Muscle layer of colon (tissue), 2 donors: ENCODE measurements around the gene FCER2.
"Not testable (repeated sequence)": the region's sequence is repeated elsewhere in the genome, so short reads cannot be mapped to it uniquely, and the experiment has no call there.

Experiments used
- H3K27ac ChIP-seq: one replicate; pipeline ENCODE4 v1.7.0; 2013; ENCODE audit warnings: low read depth, mild to moderate bottlenecking, low read length, moderate library complexity
- H3K27me3 ChIP-seq, 2 donors: one replicate each; pipeline ENCODE4 v1.7.0; 2013; ENCODE audit warnings: low read length in 2 of 2, mild to moderate bottlenecking in 2 of 2; ENCODE audit not compliant: insufficient read depth in 2 of 2, control insufficient read depth in 1 of 2
- H3K36me3 ChIP-seq: one replicate; pipeline ENCODE4 v1.7.0; 2013; ENCODE audit warnings: mild to moderate bottlenecking, low read length; ENCODE audit not compliant: insufficient read depth
- H3K4me1 ChIP-seq: one replicate; pipeline ENCODE4 v1.7.0; 2013; ENCODE audit warnings: mild to moderate bottlenecking, low read length; ENCODE audit not compliant: insufficient read depth
- H3K4me3 ChIP-seq, 2 donors: one replicate each; pipeline ENCODE4 v1.7.0; 2013; ENCODE audit warnings: low read length in 2 of 2, low read depth in 1 of 2, mild to moderate bottlenecking in 1 of 2, moderate library complexity in 1 of 2
- H3K9ac ChIP-seq: one replicate; pipeline ENCODE4 v1.7.0; 2013; ENCODE audit warnings: low read length
- H3K9me3 ChIP-seq: one replicate; pipeline ENCODE4 v1.7.0; 2013; ENCODE audit warnings: mild to moderate bottlenecking, low read length
- donor health status: abdominal sarcoma.
- donor health status: Adenocarcinoma of cecum.

Gene FCER2

DNA sequence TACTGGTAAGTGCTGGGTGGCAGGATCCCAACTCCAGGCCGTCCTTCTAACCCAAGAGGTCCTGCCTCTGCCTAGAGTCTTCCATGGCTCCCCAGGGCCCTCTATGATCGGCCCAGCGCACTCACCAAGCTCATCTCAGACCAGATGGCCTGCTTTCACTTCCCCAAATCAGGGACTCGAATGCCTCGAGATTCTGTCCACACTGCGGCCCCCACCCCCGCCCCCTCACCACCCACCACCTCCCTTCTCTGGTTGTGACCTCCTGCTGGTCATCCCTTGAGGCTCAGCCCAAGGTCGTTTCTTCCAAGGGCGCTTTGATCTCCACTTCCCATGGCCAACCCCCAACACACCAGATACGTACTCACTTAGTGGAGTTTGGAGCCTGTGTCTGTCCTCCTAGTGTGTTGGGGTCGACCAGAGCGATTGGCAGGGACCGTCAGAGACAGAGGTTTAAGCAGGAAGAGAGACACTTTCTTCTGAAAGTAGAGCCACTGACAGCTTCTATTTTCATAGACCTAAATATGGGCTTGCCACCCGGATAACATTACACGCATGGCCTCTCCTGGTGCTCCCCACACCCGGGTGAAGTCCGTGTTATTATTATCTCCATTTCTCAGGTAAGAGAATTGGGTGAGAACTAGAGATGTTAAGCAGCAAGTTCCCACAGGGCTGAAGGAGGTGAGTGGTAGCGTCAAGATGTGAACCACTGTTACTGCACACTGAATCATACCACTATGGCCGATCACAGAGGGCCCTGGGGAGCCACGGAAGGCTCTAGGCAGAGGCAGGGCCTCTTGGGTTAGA is at the start of gene FCER2:
FCER2 (minus strand) TSS at position 478 of the 804 bp plus-strand sequence. CDS start 2,371 bp downstream, outside the sequence.
- no peaks in the 10 kb centered on the region for H3K36me3 ChIP-seq
- no peaks in the 10 kb centered on the region for H3K4me1 ChIP-seq
- H3K9ac ChIP-seq, result no peak within 1 kb of the TSS
- no peaks in the 10 kb centered on the region for H3K9me3 ChIP-seq
- H3K4me3 ChIP-seq, result no peak within 1 kb of the TSS
- no peak within 1 kb of the TSS for H3K27ac ChIP-seq
- H3K27me3 ChIP-seq, result peaks cover 0 to 32% of the 10 kb centered on the region in 2 donors

DNA sequence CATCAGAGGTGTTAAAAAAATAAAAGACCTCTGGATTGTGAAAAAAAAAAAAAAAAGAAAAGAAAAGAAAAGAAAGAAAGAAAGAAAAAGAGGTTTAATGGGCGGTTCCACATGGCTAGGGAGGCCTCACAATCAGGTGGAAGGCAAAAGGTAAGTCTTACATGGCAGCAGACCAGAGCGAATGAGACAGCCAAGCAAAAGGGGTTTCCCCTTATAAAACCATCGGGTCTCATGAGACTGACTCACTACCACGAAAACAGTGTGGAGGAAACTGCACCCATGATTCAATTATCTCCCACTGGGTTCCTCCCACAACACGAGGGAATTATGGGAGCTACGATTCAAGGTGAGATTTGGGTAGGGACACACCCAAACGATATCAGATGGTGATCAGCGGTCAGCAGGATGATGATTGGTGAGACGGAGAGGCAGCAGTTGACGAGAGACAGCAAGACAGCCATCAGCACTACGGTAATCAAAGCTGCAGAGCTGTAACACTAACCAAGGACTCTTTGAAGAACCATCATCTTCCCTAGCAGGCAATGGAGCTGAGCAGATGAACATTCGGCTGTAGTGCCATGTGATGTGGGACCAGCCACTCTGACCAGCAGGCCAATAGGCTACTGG is 49.3 kb upstream of the FCER2 start:
- peaks cover 6 to 15% of the 10 kb centered on the region in 2 donors for H3K27me3 ChIP-seq
- H3K27ac ChIP-seq, result no peak overlapping the region
- no peak overlapping the region for H3K9ac ChIP-seq
- no peak overlapping the region for H3K4me3 ChIP-seq
- no peaks in the 10 kb centered on the region for H3K9me3 ChIP-seq
- H3K36me3 ChIP-seq, result no peaks in the 10 kb centered on the region
- no peaks in the 10 kb centered on the region for H3K4me1 ChIP-seq

DNA sequence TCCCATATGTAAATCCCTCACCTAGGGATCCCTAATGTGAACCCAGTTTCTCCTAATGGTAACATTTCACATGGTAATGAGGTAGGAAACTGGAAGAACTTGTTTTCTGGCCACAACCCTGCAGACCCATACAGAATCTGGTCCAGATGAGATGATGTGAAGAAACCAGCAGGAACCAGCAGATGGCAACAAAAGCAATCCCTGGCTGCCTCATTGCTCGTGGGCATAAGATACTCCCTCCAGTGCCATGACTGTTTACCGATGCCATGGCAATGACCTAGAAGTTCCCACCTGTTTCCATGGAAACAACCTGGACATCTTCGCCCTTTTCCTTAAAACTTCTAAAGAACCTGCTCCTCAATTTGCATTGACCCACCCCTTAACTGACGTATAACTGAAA is 46.8 kb upstream of the FCER2 start:
- Histone ChIP-seq H3K27me3 (peaks cover 6 to 15% of the 10 kb centered on the region in 2 donors), H3K4me3 (no peak overlapping the region), H3K9me3 (no peaks in the 10 kb centered on the region), H3K36me3 (no peaks in the 10 kb centered on the region), H3K4me1 (no peaks in the 10 kb centered on the region), H3K9ac (no peak overlapping the region), H3K27ac (no peak overlapping the region)

- no peak overlapping the region for H3K9ac ChIP-seq
- peaks cover 6 to 15% of the 10 kb centered on the region in 2 donors for H3K27me3 ChIP-seq
- H3K36me3 ChIP-seq, result no peaks in the 10 kb centered on the region
- no peak overlapping the region for H3K4me3 ChIP-seq
- H3K27ac ChIP-seq, result no peak overlapping the region
- no peaks in the 10 kb centered on the region for H3K9me3 ChIP-seq
- no peaks in the 10 kb centered on the region for H3K4me1 ChIP-seq
Measured at GRCh38 chr19:7748171-7748570, 46.2 kb upstream of the FCER2 start.

DNA sequence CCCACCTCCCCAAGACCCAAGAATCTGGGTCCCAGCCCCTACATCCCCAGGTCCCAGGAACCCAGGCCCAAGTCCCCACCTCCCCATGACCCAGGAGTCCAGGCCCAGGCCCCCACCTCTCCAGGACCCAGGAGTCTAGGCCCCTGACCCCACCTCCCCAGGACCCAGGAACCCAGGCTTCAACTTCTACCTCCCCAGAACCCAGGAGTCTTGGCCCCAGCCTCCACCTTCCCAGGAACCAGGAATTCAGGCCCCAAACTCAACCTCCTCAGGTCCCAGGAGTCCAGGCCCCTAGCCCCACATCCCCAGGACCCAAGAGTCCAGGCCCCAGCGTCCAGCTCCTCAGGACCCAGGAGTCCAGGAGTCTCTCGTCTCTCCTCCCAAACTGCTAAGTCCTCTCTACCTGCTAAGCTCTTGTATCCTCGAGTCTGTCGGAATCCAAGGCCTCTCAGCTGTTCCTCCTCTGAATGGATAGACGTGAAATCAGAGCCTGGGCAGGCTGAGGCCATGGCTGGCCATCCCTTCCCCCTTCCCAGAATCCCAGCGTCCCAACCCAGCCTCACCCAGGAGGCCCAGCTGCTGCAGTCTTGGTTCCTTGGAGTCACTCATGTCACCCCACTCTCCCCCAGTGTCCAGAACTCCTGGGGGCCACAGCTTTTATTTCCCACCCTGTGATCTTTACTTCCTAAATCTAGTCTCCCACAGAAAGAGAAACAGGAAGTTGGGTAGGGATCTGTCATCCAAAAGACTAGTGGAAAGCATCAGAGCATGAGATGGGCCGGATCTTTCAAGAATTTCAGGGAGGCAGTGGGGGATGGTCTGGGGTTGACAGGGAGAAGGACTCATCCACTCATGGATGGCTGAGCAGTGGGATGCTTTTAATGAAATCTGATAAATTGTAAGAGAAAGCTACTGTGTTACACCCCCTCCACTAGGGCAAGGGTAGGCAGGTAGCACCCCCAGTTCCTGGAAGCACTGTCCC is 45.3 kb upstream of the FCER2 start, which contains the start of gene CD209:
CD209 (minus strand) TSS at position 632 of the 982 bp plus-strand sequence; CDS start at position 609, 23 bp downstream.
- Histone ChIP-seq H3K27ac (no peak within 1 kb of the TSS), H3K27me3 (peaks cover 6 to 15% of the 10 kb centered on the region in 2 donors), H3K4me3 (no peak within 1 kb of the TSS)

GRCh38 chr19:7746306-7746705 is 44.4 kb upstream of the FCER2 start:
- not testable (repeated sequence) for H3K4me3 ChIP-seq, H3K9ac ChIP-seq, H3K9me3 ChIP-seq, H3K36me3 ChIP-seq, H3K4me1 ChIP-seq, H3K27ac ChIP-seq
- H3K27me3 ChIP-seq, result peaks cover 6 to 15% of the 10 kb centered on the region in 2 donors

More for the DNA sequence above, 45.3 kb upstream of the FCER2 start, which contains the start of gene CD209:
- Histone ChIP-seq H3K4me1 (no peaks in the 10 kb centered on the region), H3K36me3 (no peaks in the 10 kb centered on the region), H3K9me3 (no peaks in the 10 kb centered on the region), H3K9ac (no peak within 1 kb of the TSS)

DNA sequence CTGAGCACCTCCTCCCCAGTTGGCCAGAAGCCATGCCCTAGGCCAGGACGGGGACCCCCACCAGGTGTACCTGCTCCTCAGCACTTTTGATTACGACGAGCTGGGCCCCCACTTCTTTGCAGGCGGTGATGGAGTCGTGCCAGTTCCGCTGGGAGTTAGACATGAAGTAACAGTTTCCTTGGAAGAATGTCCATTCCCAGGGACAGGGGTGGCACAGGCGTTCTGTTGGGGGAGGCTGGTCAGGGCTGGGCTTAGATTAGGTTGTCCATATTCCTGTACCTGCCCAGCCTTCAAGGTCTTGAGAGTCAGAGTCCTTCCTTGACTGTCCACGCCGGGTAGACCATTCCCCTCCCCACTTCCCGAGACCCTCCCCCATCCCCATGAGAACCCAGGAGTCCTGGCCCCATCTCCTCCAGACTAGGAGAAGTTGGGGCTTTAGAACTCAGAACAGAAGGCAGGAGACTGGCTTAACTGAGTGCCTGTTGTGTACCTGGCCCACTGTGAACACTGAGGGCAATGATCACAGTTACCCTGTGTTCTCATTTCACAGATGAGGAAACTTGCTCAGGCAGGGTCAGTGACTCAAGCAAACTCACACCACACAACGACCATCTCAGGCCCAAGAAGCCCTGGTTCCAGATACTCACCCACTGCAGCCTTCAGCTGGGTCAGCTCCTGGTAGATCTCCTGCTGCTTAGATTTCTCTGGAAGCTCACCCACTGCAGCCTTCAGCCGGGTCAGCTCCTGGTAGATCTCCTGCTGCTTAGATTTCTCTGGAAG is 43.1 kb upstream of the FCER2 start:
- H3K4me1 ChIP-seq, result no peaks in the 10 kb centered on the region

GRCh38 chr19:7744199-7744786 is 42.4 kb upstream of the FCER2 start:
- H3K4me3 ChIP-seq, result no peak overlapping the region
- no peak overlapping the region for H3K9ac ChIP-seq
- no peaks in the 10 kb centered on the region for H3K36me3 ChIP-seq
- no peaks in the 10 kb centered on the region for H3K4me1 ChIP-seq
- no peaks in the 10 kb centered on the region for H3K9me3 ChIP-seq
- H3K27ac ChIP-seq, result no peak overlapping the region
- H3K27me3 ChIP-seq, result peaks cover 6 to 15% of the 10 kb centered on the region in 2 donors

More for the DNA sequence above, 43.1 kb upstream of the FCER2 start:
- H3K27ac ChIP-seq, result no peak overlapping the region
- H3K9me3 ChIP-seq, result no peaks in the 10 kb centered on the region
- no peak overlapping the region for H3K9ac ChIP-seq
- H3K4me3 ChIP-seq, result no peak overlapping the region
- H3K36me3 ChIP-seq, result no peaks in the 10 kb centered on the region
- peaks cover 6 to 15% of the 10 kb centered on the region in 2 donors for H3K27me3 ChIP-seq

DNA sequence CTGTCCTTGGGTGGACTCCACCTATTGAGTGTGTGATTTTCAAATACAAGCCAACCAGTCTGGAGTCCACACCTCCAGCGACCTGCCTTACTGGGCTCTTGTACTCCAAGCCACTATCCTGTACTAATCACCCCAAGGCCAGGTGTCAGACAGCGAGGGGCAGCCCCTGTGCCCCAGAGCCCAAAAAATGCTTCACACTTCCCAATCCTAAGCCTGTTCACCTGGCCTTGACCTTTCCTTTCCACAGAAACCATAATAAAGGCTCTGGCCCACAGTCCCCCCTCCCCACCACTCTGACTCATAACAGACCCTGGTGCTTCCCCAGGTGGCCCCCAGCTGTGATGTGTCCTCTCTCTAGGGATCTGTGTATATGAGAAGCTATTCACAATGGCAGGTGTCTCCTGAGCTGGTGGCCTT is 41.5 kb upstream of the FCER2 start:
- no peaks in the 10 kb centered on the region for H3K36me3 ChIP-seq
- no peak overlapping the region for H3K27ac ChIP-seq
- H3K4me1 ChIP-seq, result no peaks in the 10 kb centered on the region
- no peak overlapping the region for H3K4me3 ChIP-seq
- no peak overlapping the region for H3K9ac ChIP-seq
- peaks cover 6 to 15% of the 10 kb centered on the region in 2 donors for H3K27me3 ChIP-seq
- no peaks in the 10 kb centered on the region for H3K9me3 ChIP-seq

- Histone ChIP-seq H3K27ac (no peak overlapping the region), H3K9ac (no peak overlapping the region), H3K9me3 (no peaks in the 10 kb centered on the region), H3K4me1 (no peaks in the 10 kb centered on the region), H3K4me3 (no peak overlapping the region), H3K36me3 (no peaks in the 10 kb centered on the region), H3K27me3 (peaks cover 4 to 14% of the 10 kb centered on the region in 2 donors)
Measured at GRCh38 chr19:7742991-7743390, 41.1 kb upstream of the FCER2 start.
